Upper lobe of left lung (tissue), 4 donors: ENCODE results near the gene FAM234A.

Experiments
- CTCF ChIP-seq, 6 experiments: fragments of 450-650 bp in 4 of 6; fragments of 200-600 bp in 2 of 6; sonication (generic) in 2 of 6; IDR thresholded peaks; one replicate each; pipeline ENCODE4 v1.5.1; 2016 to 2019; ENCODE audit warnings: antibody characterized with exemption in 6 of 6
- POLR2A ChIP-seq, 4 donors: fragments of 450-650 bp; IDR thresholded peaks; one replicate each; pipeline ENCODE4 v1.5.1; 2016 to 2017; ENCODE audit warnings: antibody characterized with exemption in 4 of 4, mild to moderate bottlenecking in 2 of 4

- TF ChIP-seq POLR2A (IDR thresholded peaks at IDR 0.05) (no peak), CTCF (IDR thresholded peaks at IDR 0.05) (no peak)
These were observed 25.7 kb downstream of the FAM234A start for GRCh38 chr16:260326-260725.
